H9 (cell line): ENCODE results near the gene CDH23. TPM values are rescaled to one million over a fixed set of nuclear protein-coding genes. Genes with fewer than 3 reads are reported as not detected.

Experiments used
- DNase-seq: peaks from one replicate; pipeline ENCODE4 v3.0.0-alpha.2; 2017
- H2AFZ ChIP-seq: one replicate; pipeline ENCODE4 v1.6.1; 2013; ENCODE audit warnings: mild to moderate bottlenecking, low read length, control low read depth, moderate library complexity
- H2AK5ac ChIP-seq: 2 replicates; pipeline ENCODE4 v1.6.1; 2013; ENCODE audit warnings: low read length, control low read depth, mixed read lengths; ENCODE audit not compliant: insufficient read length
- H2BK120ac ChIP-seq: one replicate; pipeline ENCODE4 v1.6.1; 2013; ENCODE audit warnings: low read depth, mild to moderate bottlenecking, low read length, control low read depth, inconsistent platforms; ENCODE audit not compliant: poor library complexity, severe bottlenecking
- H2BK12ac ChIP-seq: 2 replicates; pipeline ENCODE4 v1.6.1; 2013; ENCODE audit warnings: low read length, control low read depth, mixed read lengths, low read depth; ENCODE audit not compliant: insufficient read length
- H2BK15ac ChIP-seq: 2 replicates; pipeline ENCODE4 v1.6.1; 2013; ENCODE audit warnings: low read depth, low read length, control low read depth
- H2BK20ac ChIP-seq: one replicate; pipeline ENCODE4 v1.6.1; 2013; ENCODE audit warnings: low read depth, mild to moderate bottlenecking, low read length, control low read depth, inconsistent platforms; ENCODE audit not compliant: poor library complexity, severe bottlenecking
- H2BK5ac ChIP-seq: 2 replicates; pipeline ENCODE4 v1.6.1; 2013; ENCODE audit warnings: low read length, control low read depth, mixed read lengths; ENCODE audit not compliant: insufficient read length
- H3K14ac ChIP-seq: 2 replicates; pipeline ENCODE4 v1.6.1; 2013; ENCODE audit warnings: low read length, control low read depth; ENCODE audit not compliant: insufficient read depth
- H3K18ac ChIP-seq: 2 replicates; pipeline ENCODE4 v1.6.1; 2013; ENCODE audit warnings: low read depth, mild to moderate bottlenecking, mixed read lengths, low read length, control low read depth; ENCODE audit not compliant: insufficient read length
- H3K23ac ChIP-seq: 2 replicates; pipeline ENCODE4 v1.6.1; 2013; ENCODE audit warnings: low read length, control low read depth, mixed read lengths, low read depth; ENCODE audit not compliant: insufficient read length
- H3K23me2 ChIP-seq: 2 replicates; pipeline ENCODE4 v1.6.1; 2013; ENCODE audit warnings: low read depth, mild to moderate bottlenecking, mixed read lengths, low read length, control low read depth; ENCODE audit not compliant: insufficient read length, poor library complexity, severe bottlenecking
- H3K27ac ChIP-seq: 2 replicates; pipeline ENCODE4 v1.5.1; 2013; ENCODE audit warnings: low read length, control low read depth, mixed read lengths, low read depth; ENCODE audit not compliant: insufficient read length
- H3K27me3 ChIP-seq: 2 replicates; pipeline ENCODE4 v1.6.1; 2013; ENCODE audit warnings: low read length, control low read depth, inconsistent platforms; ENCODE audit not compliant: insufficient read depth
- H3K4ac ChIP-seq: 2 replicates; pipeline ENCODE4 v1.6.1; 2013; ENCODE audit warnings: low read depth, mild to moderate bottlenecking, control low read depth, inconsistent platforms, low read length, moderate library complexity
- H3K4me1 ChIP-seq: 2 replicates; pipeline ENCODE4 v1.6.1; 2013; ENCODE audit warnings: low read length, control low read depth, inconsistent platforms; ENCODE audit not compliant: insufficient read depth
- H3K4me2 ChIP-seq: 2 replicates; pipeline ENCODE4 v1.6.1; 2013; ENCODE audit warnings: low read length, control low read depth, mixed read lengths; ENCODE audit not compliant: insufficient read length, insufficient read depth
- H3K56ac ChIP-seq: 2 replicates; pipeline ENCODE4 v1.6.1; 2013; ENCODE audit warnings: low read depth, mild to moderate bottlenecking, mixed read lengths, low read length, control low read depth; ENCODE audit not compliant: insufficient read length
- H3K79me1 ChIP-seq: 2 replicates; pipeline ENCODE4 v1.6.1; 2013; ENCODE audit warnings: low read depth, mild to moderate bottlenecking, moderate library complexity, low read length, control low read depth, inconsistent platforms; ENCODE audit not compliant: insufficient read depth, poor library complexity, severe bottlenecking
- H3K79me2 ChIP-seq: 2 replicates; pipeline ENCODE4 v1.6.1; 2013; ENCODE audit warnings: low read length, control low read depth, inconsistent platforms; ENCODE audit not compliant: insufficient read depth
- H3K9ac ChIP-seq: 2 replicates; pipeline ENCODE4 v1.6.1; 2013; ENCODE audit warnings: low read length, control low read depth, mixed read lengths; ENCODE audit not compliant: insufficient read length; ENCODE audit errors: extremely low read depth
- H3K9me3 ChIP-seq: one replicate; pipeline ENCODE4 v1.6.1; 2013; ENCODE audit warnings: low read depth, low read length, inconsistent platforms; ENCODE audit not compliant: control insufficient read depth
- H3T11ph ChIP-seq: one replicate; pipeline ENCODE4 v1.6.1; 2013; ENCODE audit warnings: mild to moderate bottlenecking, low read length, control low read depth, inconsistent platforms
- H4K20me1 ChIP-seq: one replicate; pipeline ENCODE4 v1.6.1; 2013; ENCODE audit not compliant: control insufficient read depth, insufficient read length, insufficient read depth
- H4K5ac ChIP-seq: 2 replicates; pipeline ENCODE4 v1.6.1; 2013; ENCODE audit warnings: low read depth, mild to moderate bottlenecking, mixed read lengths, low read length, control low read depth; ENCODE audit not compliant: insufficient read length
- H4K8ac ChIP-seq: replicated peaks from 2 replicates; pipeline ENCODE4 v1.6.1; 2013; ENCODE audit warnings: low read length, control low read depth, mixed read lengths, low read depth; ENCODE audit not compliant: insufficient read length
- H4K91ac ChIP-seq: 2 replicates; pipeline ENCODE4 v1.6.1; 2013; ENCODE audit warnings: low read depth, mild to moderate bottlenecking, moderate library complexity, mixed read lengths, low read length, control low read depth; ENCODE audit not compliant: insufficient read length
- H3K27ac Mint-ChIP-seq, 3 experiments: 2 replicates in 2 of 3; 3 replicates in 1 of 3; pipeline ENCODE4 v1.8.0; 2020 to 2021; ENCODE audit warnings: mixed read lengths in 3 of 3, mild to moderate bottlenecking in 1 of 3, moderate library complexity in 1 of 3
- H3K27me3 Mint-ChIP-seq: 2 replicates; pipeline ENCODE4 v1.8.0; 2021; ENCODE audit warnings: low read depth, mild to moderate bottlenecking, moderate library complexity, mixed read lengths
- H3K36me3 Mint-ChIP-seq, 3 experiments: 2 replicates in 2 of 3; 3 replicates in 1 of 3; pipeline ENCODE4 v1.8.0; 2020 to 2021; ENCODE audit warnings: low read depth in 3 of 3, mixed read lengths in 3 of 3; ENCODE audit not compliant: insufficient read depth in 1 of 3
- H3K4me1 Mint-ChIP-seq, 2 experiments: 2 replicates each; pipeline ENCODE4 v1.8.0; 2020; ENCODE audit warnings: mixed read lengths in 2 of 2
- H3K4me3 Mint-ChIP-seq, 2 experiments: 2 replicates in 1 of 2; 3 replicates in 1 of 2; pipeline ENCODE4 v1.8.0; 2020 to 2021; ENCODE audit warnings: mild to moderate bottlenecking in 2 of 2, mixed read lengths in 2 of 2, moderate library complexity in 1 of 2
- H3K9me3 Mint-ChIP-seq, 2 experiments: 2 replicates in 1 of 2; 3 replicates in 1 of 2; pipeline ENCODE4 v1.8.0; 2020; ENCODE audit warnings: mild to moderate bottlenecking in 2 of 2, mixed read lengths in 2 of 2, moderate library complexity in 1 of 2
- CTCF ChIP-seq: fragments of 200-600 bp; sonication (generic); conservative IDR thresholded peaks from 3 replicates; pipeline ENCODE4 v1.8.0; 2021; ENCODE audit warnings: antibody characterized with exemption, mild to moderate bottlenecking
- WGBS: extraction: QIAGEN DNeasy Blood & Tissue Kit; methylation state at CpG from one replicate; pipeline ENCODE4 v1.1.7; 2013; ENCODE audit warnings: missing lambda C conversion rate, low lambda C conversion rate, mixed read lengths; ENCODE audit not compliant: insufficient read length; ENCODE audit errors: extremely low coverage; 5-methylcytosine and 5-hydroxymethylcytosine counted together
- total RNA-seq: library from RNA; stranded (reverse); gene quantifications from 2 replicates; pipeline ENCODE4 v1.2.1, GENCODE V29; 2021

The CDH23 gene
- total RNA-seq, 1 experiment from 2014 or later = 2.1 TPM

GRCh38 chr10:71598621-71599055, 201.9 kb downstream of the CDH23 start:
- Histone ChIP-seq H3K27me3 (no peaks in the 10 kb centered on the region), H3K4me1 (no peaks in the 10 kb centered on the region), H3K23me2 (no peaks in the 10 kb centered on the region), H3K79me1 (no peaks in the 10 kb centered on the region), H4K8ac (no peak overlapping the region), H3T11ph (no peak overlapping the region), H3K23ac (no peak overlapping the region), H3K79me2 (no peaks in the 10 kb centered on the region), H4K91ac (no peak overlapping the region), H4K20me1 (no peaks in the 10 kb centered on the region), H3K18ac (no peak overlapping the region), H3K4ac (no peak overlapping the region), H3K14ac (no peak overlapping the region; the same call in 1 of the 2 replicates), H2BK15ac (no peak overlapping the region), H2BK12ac (no peak overlapping the region), H3K9ac (no peak overlapping the region), H3K27ac (no peak overlapping the region), H2AK5ac (no peak overlapping the region), H2AFZ (no peak overlapping the region), H3K56ac (no peak overlapping the region), H2BK120ac (no peak overlapping the region), H2BK20ac (no peak overlapping the region), H3K4me2 (no peak overlapping the region), H4K5ac (no peak overlapping the region), H2BK5ac (no peak overlapping the region), H3K9me3 (no peaks in the 10 kb centered on the region)
- peaks cover 6 to 19% of the 10 kb centered on the region in 2 experiments for H3K4me1 Mint-ChIP-seq
- H3K27me3 Mint-ChIP-seq = no peaks in the 10 kb centered on the region; the same call in 1 of the 2 replicates
- no peaks in the 10 kb centered on the region for H3K36me3 Mint-ChIP-seq
- no peaks in the 10 kb centered on the region for H3K9me3 Mint-ChIP-seq
- DNase-seq = no peak
- no peak overlapping the region for H3K27ac Mint-ChIP-seq
- no peak for TF ChIP-seq CTCF
- H3K4me3 Mint-ChIP-seq = no peak overlapping the region
- WGBS = no CpG with 5 or more reads among the region's 10 CpGs
